Sigmoid colon (tissue), 7 donors: ENCODE measurements around the gene IRF2BPL. TPM values are rescaled to one million over a fixed set of nuclear protein-coding genes. Genes with fewer than 3 reads are reported as not detected.

Source experiments
- DNase-seq: peaks from one replicate; pipeline ENCODE4 v3.0.0-alpha.2; 2019
- H3K27ac ChIP-seq, 4 donors: fragments of 200-600 bp; sonication (generic); one replicate each; pipeline ENCODE4 v1.5.1; 2016 to 2019; ENCODE audit warnings: mild to moderate bottlenecking in 1 of 4
- H3K27me3 ChIP-seq, 3 donors: fragments of 200-600 bp; sonication (generic); one replicate each; pipeline ENCODE4 v1.5.1; 2019; ENCODE audit warnings: mild to moderate bottlenecking in 1 of 3
- H3K36me3 ChIP-seq, 4 donors: fragments of 200-600 bp; sonication (generic); one replicate each; pipeline ENCODE4 v1.5.1; 2016 to 2019
- H3K4me1 ChIP-seq, 4 donors: fragments of 200-600 bp; sonication (generic); one replicate each; pipeline ENCODE4 v1.5.1; 2017 to 2019
- H3K4me3 ChIP-seq, 4 donors: fragments of 200-600 bp; sonication (generic); one replicate each; pipeline ENCODE4 v1.5.1; 2017 to 2019; ENCODE audit warnings: mild to moderate bottlenecking in 2 of 4, moderate library complexity in 1 of 4
- H3K9me3 ChIP-seq, 4 donors: fragments of 200-600 bp in 3 of 4; sonication (generic) in 3 of 4; one replicate each; pipeline versions ENCODE4 v1.5.1 to v1.6.1; 2013 to 2019
- CTCF ChIP-seq, 4 experiments: fragments of 450-650 bp in 3 of 4; fragments of 200-600 bp in 1 of 4; IDR thresholded peaks; one replicate each; pipeline ENCODE4 v1.5.1; 2016 to 2019; ENCODE audit warnings: antibody characterized with exemption in 4 of 4, mild to moderate bottlenecking in 3 of 4, moderate library complexity in 2 of 4
- EP300 ChIP-seq, 4 donors: sonication (generic); formaldehyde crosslinking; IDR thresholded peaks; one replicate each; pipeline ENCODE4 v1.6.1; 2017; ENCODE audit warnings: antibody characterized with exemption in 4 of 4
- POLR2A ChIP-seq, 2 donors: fragments of 450-650 bp; IDR thresholded peaks; one replicate each; pipeline ENCODE4 v1.6.1; 2016; ENCODE audit warnings: antibody characterized with exemption in 2 of 2, mild to moderate bottlenecking in 2 of 2, moderate library complexity in 2 of 2
- POLR2AphosphoS5 ChIP-seq, 4 donors: sonication (generic); formaldehyde crosslinking; IDR thresholded peaks; one replicate each; pipeline ENCODE4 v1.6.1; 2017; ENCODE audit warnings: antibody characterized with exemption in 4 of 4
- WGBS, 2 donors: extraction: QIAGEN DNeasy Blood & Tissue Kit; methylation state at CpG; one replicate each; pipeline ENCODE4 v1.1.7; 2013; 5-methylcytosine and 5-hydroxymethylcytosine counted together
- intact Hi-C: fragments of 100-400 bp; cut with DNase I; formaldehyde crosslinking; loops from one replicate; pipeline ENCODE4 v1.15.1; 2023
- polyA plus RNA-seq, 3 donors: library from polyadenylated mRNA; stranded (reverse); fragments of 200-250 nt; gene quantifications; one replicate each; pipeline ENCODE4 v1.2.3, GENCODE V29; 2013
- total RNA-seq, 4 donors: library from RNA; depleted of rRNA; stranded (reverse); fragments of >200 nt; gene quantifications; one replicate each; pipeline ENCODE4 v1.1.0, GENCODE V29; 2016
- donor health status: healthy with polysubstance abuse.
- donor health status: Bipolar disorder and iron deficiency.
- donor health status: healthy.

IRF2BPL gene
- total and polyA plus RNA-seq, 7 donors: 3.0 to 63.1 (median 34.7) TPM

- H3K4me1 ChIP-seq: peaks cover 0 to 70% (median 69%) of the 10 kb centered on the region in 4 donors
- H3K9me3 ChIP-seq: no peaks in the 10 kb centered on the region
- intact Hi-C loops: loop anchor here (10.0 kb wide), 1 partner anchor 1758 kb away; the partner anchor contains the start of gene FOS
- WGBS, 2 donors: 4 to 6% methylated on average over 50 of the region's 50 CpGs
- peak; percentile 84 to 95 (median 92) for TF ChIP-seq POLR2AphosphoS5 (IDR thresholded peaks at IDR 0.05)
- peak in 1 of 4 experiments; percentile 20 for TF ChIP-seq CTCF (IDR thresholded peaks at IDR 0.05)
- TF ChIP-seq EP300 (IDR thresholded peaks at IDR 0.05): peak; percentile 65 to 90 (median 81)
- TF ChIP-seq POLR2A (IDR thresholded peaks at IDR 0.05): peak; percentile 83 to 85
- H3K27ac ChIP-seq: peak overlapping the region; percentile 97 to 100 (median 100)
- H3K36me3 ChIP-seq: no peaks in the 10 kb centered on the region
- H3K27me3 ChIP-seq: no peaks in the 10 kb centered on the region
- peak overlapping the region; percentile 49 to 69 (median 55) for H3K4me3 ChIP-seq
- DNase-seq: peak; percentile 99
Observed at GRCh38 chr14:77032844-77033621, 4.5 kb upstream of the IRF2BPL start.

GRCh38 chr14:77032491-77032843, 4.0 kb upstream of the IRF2BPL start:
- intact Hi-C loops: loop anchor here (10.0 kb wide), 1 partner anchor 1758 kb away; the partner anchor contains the start of gene FOS
- WGBS, 2 donors: 6 to 37% methylated on average over 12 of the region's 12 CpGs
- peak overlapping the region; percentile 9 to 69 (median 54) for H3K4me3 ChIP-seq

GRCh38 chr14:77031759-77032490, 3.4 kb upstream of the IRF2BPL start:
- WGBS, 2 donors: 36 to 49% methylated on average over 8 of the region's 8 CpGs
- H3K4me1 ChIP-seq: peaks cover 0 to 59% (median 58%) of the 10 kb centered on the region in 4 donors

More at GRCh38 chr14:77032491-77032843, 4.0 kb upstream of the IRF2BPL start:
- no peaks in the 10 kb centered on the region for H3K9me3 ChIP-seq
- peak; percentile 72 to 77 for TF ChIP-seq POLR2A (IDR thresholded peaks at IDR 0.05)
- no peak for TF ChIP-seq POLR2AphosphoS5 (IDR thresholded peaks at IDR 0.05)
- H3K27ac ChIP-seq: peak overlapping the region; percentile 97 to 100 (median 100)
- H3K4me1 ChIP-seq: peaks cover 0 to 64% (median 63%) of the 10 kb centered on the region in 4 donors
- DNase-seq: no peak
- no peaks in the 10 kb centered on the region for H3K27me3 ChIP-seq
- H3K36me3 ChIP-seq: no peaks in the 10 kb centered on the region

GRCh38 chr14:77027538-77028383, 747 bp downstream of the IRF2BPL start:
- H3K4me1 ChIP-seq: peaks cover 0 to 74% (median 58%) of the 10 kb centered on the region in 4 donors
- peaks cover 0 to 14% (median 6%) of the 10 kb centered on the region in 4 donors for H3K36me3 ChIP-seq
- WGBS, 2 donors: 0 to 1% methylated on average over 81 of the region's 81 CpGs
- no peaks in the 10 kb centered on the region for H3K9me3 ChIP-seq
- peak overlapping the region; percentile 85 to 96 (median 91) for H3K4me3 ChIP-seq
- peak overlapping the region; percentile 97 to 100 (median 100) for H3K27ac ChIP-seq
- H3K27me3 ChIP-seq: no peaks in the 10 kb centered on the region
- intact Hi-C loops: loop anchor here (1.0 to 2.0 kb wide), 4 partner anchors 15 to 109 kb away; partner anchors contain the start of gene CIPC
- peak; percentile 80 to 94 (median 86) for TF ChIP-seq POLR2AphosphoS5 (IDR thresholded peaks at IDR 0.05)
- no peak for TF ChIP-seq EP300 (IDR thresholded peaks at IDR 0.05)
- TF ChIP-seq POLR2A (IDR thresholded peaks at IDR 0.05): peak; percentile 79 to 80
- TF ChIP-seq CTCF (IDR thresholded peaks at IDR 0.05): no peak
- peak; percentile 92 for DNase-seq

More at GRCh38 chr14:77031759-77032490, 3.4 kb upstream of the IRF2BPL start:
- Histone ChIP-seq H3K36me3 (no peaks in the 10 kb centered on the region), H3K27me3 (no peaks in the 10 kb centered on the region), H3K27ac (peak overlapping the region; percentile 97 to 100 (median 100)), H3K4me3 (peak overlapping the region; percentile 9 to 69 (median 54)), H3K9me3 (no peaks in the 10 kb centered on the region)
- intact Hi-C loops: loop anchor here (10.0 kb wide), 1 partner anchor 1757 kb away; the partner anchor contains the start of gene FOS
- peak; percentile 47 to 79 (median 63) for TF ChIP-seq POLR2AphosphoS5 (IDR thresholded peaks at IDR 0.05)
- TF ChIP-seq EP300 (IDR thresholded peaks at IDR 0.05): no peak
- peak in 1 of 2 donors; percentile 15 for TF ChIP-seq POLR2A (IDR thresholded peaks at IDR 0.05)
- peak; percentile 91 for DNase-seq
